Mesenchymal stem cell (in vitro differentiated cells and primary cell): ENCODE results near the gene AIG1.

Experiments
- DNase-seq: peaks from one replicate; pipeline ENCODE4 v3.0.0-alpha.2; 2013
- H2AFZ ChIP-seq: one replicate; pipeline ENCODE4 v1.6.1; 2013; ENCODE audit warnings: low read depth, mild to moderate bottlenecking, control low read depth, inconsistent platforms, low read length, moderate library complexity
- H2AK5ac ChIP-seq: 2 replicates; pipeline ENCODE4 v1.6.1; 2013; ENCODE audit warnings: low read length, moderate library complexity, mild to moderate bottlenecking, inconsistent platforms; ENCODE audit not compliant: severe bottlenecking
- H2BK120ac ChIP-seq: one replicate; pipeline ENCODE4 v1.6.1; 2013; ENCODE audit warnings: low read depth, mild to moderate bottlenecking, inconsistent platforms, low read length, moderate library complexity
- H2BK12ac ChIP-seq, 2 experiments: one replicate each; pipeline ENCODE4 v1.6.1; 2013; ENCODE audit warnings: inconsistent platforms in 2 of 2, low read length in 2 of 2, mild to moderate bottlenecking in 2 of 2, moderate library complexity in 2 of 2, control low read depth in 1 of 2
- H2BK15ac ChIP-seq: one replicate; pipeline ENCODE4 v1.6.1; 2013; ENCODE audit warnings: mild to moderate bottlenecking, low read depth, inconsistent platforms; ENCODE audit not compliant: poor library complexity, severe bottlenecking
- H2BK5ac ChIP-seq: 2 replicates; pipeline ENCODE4 v1.6.1; 2013; ENCODE audit warnings: low read depth, mild to moderate bottlenecking, low read length, control low read depth, inconsistent platforms; ENCODE audit not compliant: poor library complexity, severe bottlenecking
- H3K14ac ChIP-seq, 2 experiments: one replicate each; pipeline ENCODE4 v1.6.1; 2013; ENCODE audit warnings: inconsistent platforms in 2 of 2, low read length in 2 of 2, control low read depth in 1 of 2, mild to moderate bottlenecking in 1 of 2, moderate library complexity in 1 of 2
- H3K18ac ChIP-seq, 2 experiments: one replicate each; pipeline ENCODE4 v1.6.1; 2013; ENCODE audit warnings: inconsistent platforms in 2 of 2, low read length in 2 of 2, control low read depth in 1 of 2, low read depth in 1 of 2, mild to moderate bottlenecking in 1 of 2
- H3K23ac ChIP-seq, 2 experiments: one replicate each; pipeline ENCODE4 v1.6.1; 2013; ENCODE audit warnings: inconsistent platforms in 2 of 2, low read length in 2 of 2, mild to moderate bottlenecking in 2 of 2, moderate library complexity in 2 of 2, control low read depth in 1 of 2
- H3K27ac ChIP-seq: 2 replicates; pipeline ENCODE4 v1.5.1; 2013; ENCODE audit warnings: mild to moderate bottlenecking, moderate library complexity, low read length, control low read depth, inconsistent platforms; ENCODE audit not compliant: poor library complexity, severe bottlenecking
- H3K27me3 ChIP-seq, 2 experiments: 2 replicates each; pipeline versions ENCODE4 v1.6.1 to v1.7.0; 2013; ENCODE audit warnings: low read length in 2 of 2, mild to moderate bottlenecking in 2 of 2, moderate library complexity in 2 of 2, control low read depth in 1 of 2, inconsistent platforms in 1 of 2; ENCODE audit not compliant: control insufficient read depth in 1 of 2, insufficient read depth in 1 of 2
- H3K36me3 ChIP-seq, 2 experiments: 2 replicates each; pipeline versions ENCODE4 v1.6.1 to v1.7.0; 2013; ENCODE audit warnings: low read length in 2 of 2, control low read depth in 1 of 2, inconsistent platforms in 1 of 2, low read depth in 1 of 2, mild to moderate bottlenecking in 1 of 2; ENCODE audit not compliant: insufficient read depth in 2 of 2, control insufficient read depth in 1 of 2
- H3K4ac ChIP-seq, 2 experiments: one replicate each; pipeline ENCODE4 v1.6.1; 2013; ENCODE audit warnings: inconsistent platforms in 2 of 2, low read length in 2 of 2, mild to moderate bottlenecking in 2 of 2, moderate library complexity in 2 of 2, control low read depth in 1 of 2, low read depth in 1 of 2
- H3K4me1 ChIP-seq: 2 replicates; pipeline ENCODE4 v1.6.1; 2013; ENCODE audit warnings: low read depth, low read length, control low read depth; ENCODE audit not compliant: control insufficient read depth, insufficient read depth
- H3K4me2 ChIP-seq: 2 replicates; pipeline ENCODE4 v1.6.1; 2013; ENCODE audit warnings: low read length, mild to moderate bottlenecking, inconsistent platforms; ENCODE audit not compliant: poor library complexity, severe bottlenecking
- H3K4me3 ChIP-seq, 2 experiments: 2 replicates each; pipeline versions ENCODE4 v1.5.1 to v1.7.0; 2013; ENCODE audit warnings: low read length in 2 of 2, mild to moderate bottlenecking in 2 of 2, control low read depth in 1 of 2, low read depth in 1 of 2; ENCODE audit not compliant: insufficient read depth in 1 of 2
- H3K79me1 ChIP-seq: replicated peaks from 2 replicates; pipeline ENCODE4 v1.6.1; 2013; ENCODE audit warnings: mild to moderate bottlenecking, control low read depth, low read length, inconsistent platforms; ENCODE audit not compliant: poor library complexity, severe bottlenecking
- H3K9ac ChIP-seq: 2 replicates; pipeline ENCODE4 v1.7.0; 2013; ENCODE audit warnings: mild to moderate bottlenecking, low read length, moderate library complexity
- H3K9me3 ChIP-seq: 2 replicates; pipeline ENCODE4 v1.7.0; 2013; ENCODE audit warnings: mild to moderate bottlenecking, low read length; ENCODE audit not compliant: control insufficient read depth
- H4K8ac ChIP-seq: one replicate; pipeline ENCODE4 v1.6.1; 2013; ENCODE audit warnings: inconsistent platforms, mild to moderate bottlenecking, low read length, moderate library complexity
- H4K91ac ChIP-seq: one replicate; pipeline ENCODE4 v1.6.1; 2013; ENCODE audit warnings: mild to moderate bottlenecking, low read length, inconsistent platforms
- WGBS: methylation state at CpG from one replicate; pipeline ENCODE4 v1.1.7; 2013; ENCODE audit warnings: mixed read lengths; 5-methylcytosine and 5-hydroxymethylcytosine counted together

Gene AIG1

GRCh38 chr6:143103916-143104315 is 43.2 kb downstream of the AIG1 start:
- Histone ChIP-seq H3K27me3 (no peaks in the 10 kb centered on the region), H3K4ac (no peak overlapping the region), H3K4me2 (no peak overlapping the region), H3K4me1 (peaks cover 1% of the 10 kb centered on the region), H3K9ac (no peak overlapping the region), H3K4me3 (no peak overlapping the region), H3K23ac (no peak overlapping the region), H2BK120ac (no peak overlapping the region), H3K9me3 (no peaks in the 10 kb centered on the region), H4K91ac (no peak overlapping the region), H2AK5ac (no peak overlapping the region), H4K8ac (no peak overlapping the region), H3K27ac (no peak overlapping the region), H3K14ac (no peak overlapping the region), H2AFZ (no peak overlapping the region), H3K79me1 (peaks cover 5% of the 10 kb centered on the region), H3K18ac (no peak overlapping the region), H2BK12ac (no peak overlapping the region), H2BK5ac (no peak overlapping the region), H3K36me3 (no peaks in the 10 kb centered on the region), H2BK15ac (no peak overlapping the region)
- no CpG with 5 or more reads among the region's 1 CpG for WGBS
- no peak for DNase-seq

GRCh38 chr6:143107440-143107839 is 46.8 kb downstream of the AIG1 start:
- Histone ChIP-seq H2AK5ac (no peak overlapping the region), H2BK120ac (no peak overlapping the region), H3K4me3 (no peak overlapping the region), H3K9ac (no peak overlapping the region), H3K4ac (no peak overlapping the region), H3K9me3 (no peaks in the 10 kb centered on the region), H4K91ac (no peak overlapping the region), H3K27me3 (no peaks in the 10 kb centered on the region), H2AFZ (no peak overlapping the region), H3K18ac (no peak overlapping the region), H3K27ac (no peak overlapping the region), H2BK15ac (no peak overlapping the region), H3K79me1 (peaks cover 4% of the 10 kb centered on the region), H3K14ac (no peak overlapping the region), H2BK5ac (no peak overlapping the region), H3K36me3 (no peaks in the 10 kb centered on the region), H3K4me1 (peaks cover 1% of the 10 kb centered on the region), H3K4me2 (no peak overlapping the region), H2BK12ac (no peak overlapping the region), H4K8ac (no peak overlapping the region), H3K23ac (no peak overlapping the region)
- no CpG with 5 or more reads among the region's 2 CpGs for WGBS
- DNase-seq, result peak; percentile 36

DNA sequence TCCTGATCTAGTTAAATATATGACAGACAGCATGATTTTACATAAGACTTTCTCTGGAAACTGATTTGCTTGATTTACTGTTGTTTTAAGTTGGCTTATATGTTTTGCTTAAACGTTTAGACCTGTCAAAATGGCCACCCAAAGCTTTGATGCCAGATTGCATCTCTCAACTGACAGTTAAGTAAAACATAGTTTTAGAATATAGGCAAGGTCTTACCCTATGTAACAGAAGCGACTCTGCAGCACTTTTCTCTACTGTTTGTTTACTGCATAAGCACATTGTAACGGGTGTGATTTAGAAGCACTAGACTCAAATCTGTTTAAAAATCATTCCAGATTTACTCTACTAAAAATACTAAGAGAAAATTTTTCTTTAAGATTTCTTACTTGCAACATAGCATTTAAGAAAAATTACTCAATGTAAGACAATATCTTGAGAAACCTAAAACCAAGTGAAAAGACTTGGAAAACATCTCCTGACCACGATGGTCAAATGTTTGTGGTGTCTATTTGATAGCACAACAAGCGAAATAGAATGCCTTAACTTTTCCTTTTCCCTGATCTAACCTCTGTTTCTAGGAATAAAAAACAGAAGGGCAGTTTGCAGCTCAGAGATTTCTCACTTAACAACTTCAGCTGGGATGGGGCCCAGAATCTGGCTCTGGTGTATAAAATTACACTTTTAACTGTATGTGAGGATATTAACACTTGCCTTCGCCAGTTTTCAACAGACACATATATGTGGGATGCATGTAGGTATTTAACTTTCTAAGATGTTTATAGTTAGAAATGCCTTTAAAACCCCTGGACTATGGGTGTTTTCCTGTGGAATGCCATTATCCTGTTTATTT is 47.4 kb downstream of the AIG1 start:
- Histone ChIP-seq H3K9me3 (no peaks in the 10 kb centered on the region), H3K18ac (no peak overlapping the region), H2AFZ (no peak overlapping the region), H3K4ac (no peak overlapping the region), H3K27ac (no peak overlapping the region), H3K79me1 (peaks cover 4% of the 10 kb centered on the region), H3K23ac (no peak overlapping the region), H3K27me3 (no peaks in the 10 kb centered on the region), H2BK15ac (no peak overlapping the region), H4K91ac (no peak overlapping the region), H2BK12ac (no peak overlapping the region), H2AK5ac (no peak overlapping the region), H2BK120ac (no peak overlapping the region), H2BK5ac (no peak overlapping the region), H3K4me1 (peaks cover 1% of the 10 kb centered on the region), H3K14ac (no peak overlapping the region), H4K8ac (no peak overlapping the region), H3K36me3 (no peaks in the 10 kb centered on the region), H3K4me3 (no peak overlapping the region), H3K9ac (no peak overlapping the region), H3K4me2 (no peak overlapping the region)
- 56% methylated on average over 3 of the region's 6 CpGs for WGBS
- DNase-seq, result peak; percentile 26

- DNase-seq, result no peak
- H3K27me3 ChIP-seq, result no peaks in the 10 kb centered on the region
- 84% methylated on average over 3 of the region's 4 CpGs for WGBS
- no peaks in the 10 kb centered on the region for H3K9me3 ChIP-seq
- peaks cover 4% of the 10 kb centered on the region for H3K79me1 ChIP-seq
- no peak overlapping the region for H3K9ac ChIP-seq
- H3K4me1 ChIP-seq, result peaks cover 1% of the 10 kb centered on the region
- H2BK12ac ChIP-seq, result no peak overlapping the region
- H3K23ac ChIP-seq, result no peak overlapping the region
- no peak overlapping the region for H4K91ac ChIP-seq
- no peak overlapping the region for H2AK5ac ChIP-seq
- no peak overlapping the region for H2AFZ ChIP-seq
- no peak overlapping the region for H3K4me3 ChIP-seq
- no peak overlapping the region for H4K8ac ChIP-seq
- H3K4ac ChIP-seq, result no peak overlapping the region
- H3K18ac ChIP-seq, result no peak overlapping the region
- no peaks in the 10 kb centered on the region for H3K36me3 ChIP-seq
- H2BK15ac ChIP-seq, result no peak overlapping the region
- no peak overlapping the region for H3K27ac ChIP-seq
- no peak overlapping the region for H2BK5ac ChIP-seq
- no peak overlapping the region for H2BK120ac ChIP-seq
- no peak overlapping the region for H3K4me2 ChIP-seq
- no peak overlapping the region for H3K14ac ChIP-seq
Measured at GRCh38 chr6:143109196-143109595, 48.5 kb downstream of the AIG1 start.
